BLaER1 (cell line): Measurements from ENCODE around the gene USF2.

ENCODE experiments used
- H3K27ac ChIP-seq: shearing (Covaris generic); formaldehyde crosslinking; 2 replicates; pipeline ENCODE4 v1.8.1; 2022
- H3K27me3 ChIP-seq: shearing (Covaris generic); formaldehyde crosslinking; 2 replicates; pipeline ENCODE4 v1.8.1; 2022
- H3K36me3 ChIP-seq: shearing (Covaris generic); formaldehyde crosslinking; 2 replicates; pipeline ENCODE4 v1.8.1; 2022
- H3K4me1 ChIP-seq: shearing (Covaris generic); formaldehyde crosslinking; 2 replicates; pipeline ENCODE4 v1.8.1; 2022
- H3K4me2 ChIP-seq: shearing (Covaris generic); formaldehyde crosslinking; 2 replicates; pipeline ENCODE4 v1.8.1; 2022
- H3K4me3 ChIP-seq: shearing (Covaris generic); formaldehyde crosslinking; 2 replicates; pipeline ENCODE4 v1.8.1; 2022
- H3K9ac ChIP-seq: shearing (Covaris generic); formaldehyde crosslinking; 2 replicates; pipeline ENCODE4 v1.8.1; 2022
- H3K9me3 ChIP-seq: shearing (Covaris generic); formaldehyde crosslinking; 2 replicates; pipeline ENCODE4 v1.8.1; 2022
- H4K20me1 ChIP-seq: shearing (Covaris generic); formaldehyde crosslinking; 2 replicates; pipeline ENCODE4 v1.8.1; 2022
- Cebpa-rat ChIP-seq: shearing (Covaris generic); IDR thresholded peaks from 2 replicates; pipeline ENCODE4 v1.8.1; 2022

USF2 gene

DNA sequence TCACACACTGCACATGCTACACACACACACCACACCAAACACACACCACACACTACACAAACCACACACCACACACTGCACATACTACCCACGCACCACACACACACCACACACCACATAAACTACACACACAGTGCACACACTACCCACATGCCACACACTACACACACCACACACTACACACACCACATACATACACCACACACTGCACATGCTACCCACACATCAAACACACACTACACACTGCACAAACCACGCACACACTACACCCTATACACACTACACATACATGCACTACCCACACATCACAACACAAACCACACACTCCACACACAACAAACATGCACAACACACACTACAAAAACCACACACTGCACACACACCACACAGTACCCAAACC is 29.2 kb downstream of the USF2 start:
- no peak overlapping the region for H3K9ac ChIP-seq
- peak overlapping the region; percentile 77; the same call in 1 of the 2 replicates for H3K4me2 ChIP-seq
- H4K20me1 ChIP-seq: no peaks in the 10 kb centered on the region
- H3K9me3 ChIP-seq: no peaks in the 10 kb centered on the region
- H3K27me3 ChIP-seq: no peaks in the 10 kb centered on the region
- TF ChIP-seq Cebpa-rat: no peak
- no peak overlapping the region for H3K4me3 ChIP-seq
- no peaks in the 10 kb centered on the region for H3K36me3 ChIP-seq
- peaks cover 60% of the 10 kb centered on the region for H3K4me1 ChIP-seq
- peak overlapping the region; percentile 74 for H3K27ac ChIP-seq

- Histone ChIP-seq H3K4me2 (peak overlapping the region; percentile 77; the same call in 1 of the 2 replicates), H3K4me3 (no peak overlapping the region), H3K9me3 (no peaks in the 10 kb centered on the region), H3K27ac (peak overlapping the region; percentile 74; the same call in 1 of the 2 replicates), H4K20me1 (no peaks in the 10 kb centered on the region), H3K9ac (no peak overlapping the region), H3K27me3 (no peaks in the 10 kb centered on the region), H3K4me1 (peaks cover 60% of the 10 kb centered on the region), H3K36me3 (no peaks in the 10 kb centered on the region)
- TF ChIP-seq Cebpa-rat: no peak
Measured at GRCh38 chr19:35298561-35298972, 29.8 kb downstream of the USF2 start.

- TF ChIP-seq Cebpa-rat: no peak
- peaks cover 60% of the 10 kb centered on the region for H3K4me1 ChIP-seq
- H3K27me3 ChIP-seq: no peaks in the 10 kb centered on the region
- H3K9ac ChIP-seq: no peak overlapping the region
- H3K27ac ChIP-seq: no peak overlapping the region
- H3K36me3 ChIP-seq: no peaks in the 10 kb centered on the region
- H3K4me3 ChIP-seq: no peak overlapping the region
- H3K4me2 ChIP-seq: no peak overlapping the region
- H4K20me1 ChIP-seq: no peaks in the 10 kb centered on the region
- no peaks in the 10 kb centered on the region for H3K9me3 ChIP-seq
Measured at GRCh38 chr19:35299523-35300338, 31.0 kb downstream of the USF2 start.

- H3K27me3 ChIP-seq: no peaks in the 10 kb centered on the region
- H4K20me1 ChIP-seq: no peaks in the 10 kb centered on the region
- H3K9me3 ChIP-seq: no peaks in the 10 kb centered on the region
- H3K9ac ChIP-seq: no peak overlapping the region
- no peak overlapping the region for H3K4me2 ChIP-seq
- no peak overlapping the region for H3K27ac ChIP-seq
- H3K4me3 ChIP-seq: no peak overlapping the region
- peaks cover 60% of the 10 kb centered on the region for H3K4me1 ChIP-seq
- H3K36me3 ChIP-seq: no peaks in the 10 kb centered on the region
- TF ChIP-seq Cebpa-rat: no peak
Measured at GRCh38 chr19:35300339-35300649, 31.5 kb downstream of the USF2 start.

DNA sequence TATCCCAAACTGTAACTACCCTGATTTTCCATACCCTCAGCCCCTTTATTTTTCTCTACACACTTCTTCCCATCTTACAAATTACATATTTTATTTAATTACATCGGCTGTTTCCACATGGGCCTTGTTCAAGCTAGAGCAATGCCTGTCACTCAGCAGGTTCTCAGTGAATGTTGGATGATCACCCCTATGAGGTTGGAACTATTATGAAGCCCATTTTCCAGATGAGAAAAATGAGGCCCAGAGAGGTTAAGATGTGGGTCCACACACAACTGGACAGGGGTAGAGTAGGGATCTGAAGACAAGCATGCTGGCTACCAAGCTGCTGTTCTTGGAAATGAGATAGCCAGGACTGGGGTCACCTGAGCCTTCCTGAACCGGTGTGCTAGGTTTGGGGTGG is 33.2 kb downstream of the USF2 start:
- Histone ChIP-seq H3K4me3 (no peak overlapping the region), H3K9ac (no peak overlapping the region), H4K20me1 (no peaks in the 10 kb centered on the region), H3K4me1 (peaks cover 59% of the 10 kb centered on the region), H3K27ac (no peak overlapping the region), H3K27me3 (no peaks in the 10 kb centered on the region), H3K36me3 (no peaks in the 10 kb centered on the region), H3K4me2 (no peak overlapping the region), H3K9me3 (no peaks in the 10 kb centered on the region)
- no peak for TF ChIP-seq Cebpa-rat

GRCh38 chr19:35302446-35302845 is 33.7 kb downstream of the USF2 start:
- Histone ChIP-seq H3K27me3 (no peaks in the 10 kb centered on the region), H3K4me1 (peaks cover 59% of the 10 kb centered on the region), H3K27ac (no peak overlapping the region), H3K9me3 (no peaks in the 10 kb centered on the region), H4K20me1 (no peaks in the 10 kb centered on the region), H3K36me3 (no peaks in the 10 kb centered on the region), H3K4me2 (no peak overlapping the region), H3K9ac (no peak overlapping the region), H3K4me3 (no peak overlapping the region)
- TF ChIP-seq Cebpa-rat: no peak

DNA sequence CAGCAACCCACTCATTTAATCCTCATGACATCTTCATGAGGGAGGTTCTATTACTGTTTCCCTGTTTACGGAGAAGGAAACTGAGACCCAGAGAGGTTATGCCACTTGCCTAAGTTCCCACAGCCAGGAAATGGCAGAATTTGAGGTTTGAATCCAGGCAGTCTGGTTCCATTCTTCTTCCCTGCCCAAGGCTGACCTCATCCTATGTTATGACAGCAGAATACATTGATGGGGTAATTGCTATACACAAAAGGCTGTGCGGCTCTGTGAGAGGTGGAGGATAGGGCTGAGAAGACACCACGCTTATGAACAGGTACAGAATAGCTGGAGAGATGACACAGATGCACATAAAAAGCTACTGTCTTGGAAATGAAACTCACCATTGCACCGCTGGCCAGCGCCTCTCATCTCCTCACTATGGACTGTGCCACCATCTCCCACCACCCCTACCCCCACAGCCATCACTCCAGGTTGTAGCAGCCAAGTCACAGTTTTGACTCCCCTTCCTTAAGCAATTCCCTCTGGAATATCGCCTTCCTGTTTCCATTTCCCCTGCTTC is 34.7 kb downstream of the USF2 start:
- H3K27ac ChIP-seq: 0 out of 2 replicates have a peak overlapping the region, but pooled peaks have one; percentile 22
- no peak for TF ChIP-seq Cebpa-rat
- H3K4me3 ChIP-seq: 0 out of 2 replicates have a peak overlapping the region, but pooled peaks have one; percentile 14
- no peaks in the 10 kb centered on the region for H3K9me3 ChIP-seq
- no peaks in the 10 kb centered on the region for H4K20me1 ChIP-seq
- peaks cover 59% of the 10 kb centered on the region for H3K4me1 ChIP-seq
- peak overlapping the region; percentile 23; the same call in 1 of the 2 replicates for H3K9ac ChIP-seq
- no peaks in the 10 kb centered on the region for H3K27me3 ChIP-seq
- H3K4me2 ChIP-seq: peak overlapping the region; percentile 87
- no peaks in the 10 kb centered on the region for H3K36me3 ChIP-seq

DNA sequence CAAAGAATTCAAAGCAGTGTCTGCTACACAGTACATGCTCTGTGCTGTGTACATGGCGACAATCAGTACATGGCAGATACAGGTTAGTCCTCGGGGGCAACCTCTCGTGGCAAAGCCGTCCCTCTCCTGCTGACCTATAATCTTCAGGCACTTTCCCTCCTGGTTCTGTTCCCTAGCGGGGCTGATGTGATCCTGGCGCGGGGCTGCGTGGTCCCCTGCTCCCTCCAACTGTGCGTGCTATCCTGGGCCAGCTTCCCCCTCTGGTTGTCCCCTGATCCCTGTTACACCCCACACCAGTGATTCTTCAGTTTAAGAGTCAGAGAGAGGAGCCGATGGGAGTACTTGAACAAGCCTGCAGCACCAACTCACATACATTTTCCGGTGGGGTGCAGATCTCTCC is 35.3 kb downstream of the USF2 start:
- peak overlapping the region; percentile 23; the same call in 1 of the 2 replicates for H3K9ac ChIP-seq
- H3K27ac ChIP-seq: peak overlapping the region; percentile 39
- no peak for TF ChIP-seq Cebpa-rat
- peak overlapping the region; percentile 87 for H3K4me2 ChIP-seq
- peaks cover 65% of the 10 kb centered on the region for H3K4me1 ChIP-seq
- H3K9me3 ChIP-seq: no peaks in the 10 kb centered on the region
- no peaks in the 10 kb centered on the region for H4K20me1 ChIP-seq
- H3K36me3 ChIP-seq: no peaks in the 10 kb centered on the region
- H3K27me3 ChIP-seq: no peaks in the 10 kb centered on the region
- 0 out of 2 replicates have a peak overlapping the region, but pooled peaks have one; percentile 14 for H3K4me3 ChIP-seq

DNA sequence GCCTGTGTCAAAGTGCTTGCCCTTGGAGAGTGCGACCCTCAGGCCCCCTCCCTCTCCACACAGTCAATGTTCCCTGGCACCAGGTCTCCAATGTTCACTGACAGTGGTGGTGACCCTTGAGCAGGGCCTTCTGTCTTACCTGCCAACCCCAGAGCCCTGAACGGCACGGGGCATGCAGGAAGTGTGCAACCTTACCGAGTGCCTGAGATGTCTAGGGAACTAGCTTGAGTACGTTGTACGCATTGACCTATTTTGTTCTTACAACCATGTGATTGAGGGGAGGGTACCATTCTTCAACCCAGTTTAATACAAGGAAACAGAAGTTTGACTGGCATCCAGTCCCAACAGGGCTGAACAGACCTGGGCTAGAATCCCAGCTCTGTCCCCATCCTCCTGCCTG is 36.4 kb downstream of the USF2 start:
- Histone ChIP-seq H3K9ac (no peak overlapping the region), H3K4me3 (no peak overlapping the region), H3K27ac (no peak overlapping the region), H3K4me1 (peaks cover 76% of the 10 kb centered on the region), H3K36me3 (no peaks in the 10 kb centered on the region), H4K20me1 (no peaks in the 10 kb centered on the region), H3K27me3 (no peaks in the 10 kb centered on the region), H3K9me3 (no peaks in the 10 kb centered on the region), H3K4me2 (peak overlapping the region; percentile 87)
- no peak for TF ChIP-seq Cebpa-rat

DNA sequence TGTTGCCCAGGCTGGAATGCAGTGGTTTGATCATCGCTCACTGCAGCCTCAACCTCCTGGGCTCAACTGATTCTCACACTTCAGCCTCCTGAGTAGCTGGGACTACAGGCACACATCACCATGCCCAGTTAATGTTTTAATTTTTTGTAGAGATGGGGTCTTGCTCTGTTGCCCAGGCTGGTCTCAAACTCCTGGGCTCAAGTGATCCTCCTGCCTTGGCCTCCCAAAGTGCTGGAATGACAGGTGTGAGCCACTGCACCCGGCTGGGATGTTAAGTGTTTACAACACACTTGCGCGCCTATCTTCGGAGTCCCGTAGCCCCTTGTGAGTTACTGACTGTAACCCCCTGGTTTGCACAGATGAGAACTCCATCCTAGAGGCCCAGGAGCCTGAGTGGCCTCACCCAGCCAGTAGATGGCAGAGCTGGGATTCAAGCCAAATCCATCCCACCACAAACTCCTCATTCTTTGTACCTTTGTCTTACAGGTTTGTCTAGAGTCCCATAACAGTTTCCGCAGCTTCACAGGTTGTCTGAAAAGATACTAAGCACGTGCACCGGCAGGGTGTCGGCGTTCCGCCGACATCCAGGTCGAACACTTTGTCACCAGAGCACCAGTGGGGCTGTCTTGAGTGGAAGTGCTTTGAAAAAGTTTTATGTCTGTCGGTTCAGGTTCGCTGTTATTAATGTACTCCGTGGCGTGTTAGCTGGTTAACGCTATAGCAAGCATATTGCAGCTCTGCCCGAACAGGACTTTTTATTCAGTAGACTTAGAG is 37.9 kb downstream of the USF2 start:
- Histone ChIP-seq H3K9ac (no peak overlapping the region), H3K9me3 (no peaks in the 10 kb centered on the region), H3K4me1 (peaks cover 91% of the 10 kb centered on the region), H3K4me2 (peak overlapping the region; percentile 95), H3K4me3 (no peak overlapping the region), H3K27me3 (no peaks in the 10 kb centered on the region), H4K20me1 (no peaks in the 10 kb centered on the region), H3K36me3 (no peaks in the 10 kb centered on the region), H3K27ac (peak overlapping the region; percentile 83; the same call in 1 of the 2 replicates)
- TF ChIP-seq Cebpa-rat: no peak
